HG03045 (cell line): ENCODE data around the gene PIGB.
"Not testable (repeated sequence)": the region's sequence is repeated elsewhere in the genome, so short reads cannot be mapped to it uniquely, and the experiment has no call there.

ENCODE experiments used
- ATAC-seq: cut with Tn5 transposase; IDR thresholded peaks from one replicate; pipeline ENCODE4 v1.9.1; 2021; ENCODE audit warnings: mild to moderate bottlenecking, moderate library complexity; ENCODE audit not compliant: unreplicated experiment

PIGB gene

GRCh38 chr15:55372701-55373440 lies 53.8 kb downstream of the PIGB start:
- no peak for ATAC-seq

- ATAC-seq, result no peak
Observed at GRCh38 chr15:55379095-55379494, 60.1 kb downstream of the PIGB start.

- ATAC-seq, result no peak
Observed at GRCh38 chr15:55381595-55381994, 62.6 kb downstream of the PIGB start.

- no peak for ATAC-seq
Observed at GRCh38 chr15:55383687-55384086, 64.7 kb downstream of the PIGB start.

- ATAC-seq, result no peak
Observed at GRCh38 chr15:55387027-55387426, 68.0 kb downstream of the PIGB start.

- no peak for ATAC-seq
Observed at GRCh38 chr15:55389264-55389607, 70.2 kb downstream of the PIGB start.

- ATAC-seq, result no peak
Observed at GRCh38 chr15:55394694-55395093, 75.7 kb downstream of the PIGB start.

- no peak for ATAC-seq
Observed at GRCh38 chr15:55398243-55398642, 79.2 kb downstream of the PIGB start.

GRCh38 chr15:55400050-55400449 lies 81.0 kb downstream of the PIGB start:
- ATAC-seq, result not testable (repeated sequence)

GRCh38 chr15:55401786-55402246 lies 82.8 kb downstream of the PIGB start:
- ATAC-seq, result no peak

- no peak for ATAC-seq
Observed at GRCh38 chr15:55402707-55403106, 83.7 kb downstream of the PIGB start.

- no peak for ATAC-seq
Observed at GRCh38 chr15:55403531-55403930, 84.5 kb downstream of the PIGB start.
